GM12891 (cell line): ENCODE data around the gene LRMDA.

ENCODE experiments used
- POLR2A ChIP-seq: IDR thresholded peaks from 2 replicates; pipeline ENCODE4 v1.6.1; 2011; ENCODE audit warnings: low read depth, low read length, control low read depth
- POLR2AphosphoS5 ChIP-seq: IDR thresholded peaks from 2 replicates; pipeline ENCODE4 v1.6.1; 2011; ENCODE audit warnings: low read depth, low read length, control low read depth
- POU2F2 ChIP-seq: IDR thresholded peaks from 2 replicates; pipeline ENCODE4 v1.6.1; 2011; ENCODE audit warnings: low read depth, mild to moderate bottlenecking, control low read depth, low read length, moderate library complexity
- SPI1 ChIP-seq: IDR thresholded peaks from 2 replicates; pipeline ENCODE4 v1.6.1; 2011; ENCODE audit warnings: low read depth, low read length, control low read depth
- TAF1 ChIP-seq: IDR thresholded peaks from 2 replicates; pipeline ENCODE4 v1.6.1; 2011; ENCODE audit warnings: low read depth, low read length, control low read depth

GRCh38 chr10:76206797-76207352 lies 775.5 kb downstream of the LRMDA start:
- TF ChIP-seq POLR2A (no peak), POLR2AphosphoS5 (no peak), SPI1 (no peak), TAF1 (no peak), POU2F2 (no peak)
